Sigmoid colon (tissue), 7 donors: ENCODE results near the gene NAB2. TPM values are rescaled to one million over a fixed set of nuclear protein-coding genes. Genes with fewer than 3 reads are reported as not detected.

ENCODE experiments used
- DNase-seq: peaks from one replicate; pipeline ENCODE4 v3.0.0-alpha.2; 2019
- H3K27ac ChIP-seq, 4 donors: fragments of 200-600 bp; sonication (generic); one replicate each; pipeline ENCODE4 v1.5.1; 2016 to 2019; ENCODE audit warnings: mild to moderate bottlenecking in 1 of 4
- H3K27me3 ChIP-seq, 3 donors: fragments of 200-600 bp; sonication (generic); one replicate each; pipeline ENCODE4 v1.5.1; 2019; ENCODE audit warnings: mild to moderate bottlenecking in 1 of 3
- H3K36me3 ChIP-seq, 4 donors: fragments of 200-600 bp; sonication (generic); one replicate each; pipeline ENCODE4 v1.5.1; 2016 to 2019
- H3K4me1 ChIP-seq, 4 donors: fragments of 200-600 bp; sonication (generic); one replicate each; pipeline ENCODE4 v1.5.1; 2017 to 2019
- H3K4me3 ChIP-seq, 4 donors: fragments of 200-600 bp; sonication (generic); one replicate each; pipeline ENCODE4 v1.5.1; 2017 to 2019; ENCODE audit warnings: mild to moderate bottlenecking in 2 of 4, moderate library complexity in 1 of 4
- H3K9me3 ChIP-seq, 4 donors: fragments of 200-600 bp in 3 of 4; sonication (generic) in 3 of 4; one replicate each; pipeline versions ENCODE4 v1.5.1 to v1.6.1; 2013 to 2019
- EP300 ChIP-seq, 4 donors: sonication (generic); formaldehyde crosslinking; IDR thresholded peaks; one replicate each; pipeline ENCODE4 v1.6.1; 2017; ENCODE audit warnings: antibody characterized with exemption in 4 of 4
- POLR2A ChIP-seq, 2 donors: fragments of 450-650 bp; IDR thresholded peaks; one replicate each; pipeline ENCODE4 v1.6.1; 2016; ENCODE audit warnings: antibody characterized with exemption in 2 of 2, mild to moderate bottlenecking in 2 of 2, moderate library complexity in 2 of 2
- POLR2AphosphoS5 ChIP-seq, 4 donors: sonication (generic); formaldehyde crosslinking; IDR thresholded peaks; one replicate each; pipeline ENCODE4 v1.6.1; 2017; ENCODE audit warnings: antibody characterized with exemption in 4 of 4
- WGBS, 2 donors: extraction: QIAGEN DNeasy Blood & Tissue Kit; methylation state at CpG; one replicate each; pipeline ENCODE4 v1.1.7; 2013; 5-methylcytosine and 5-hydroxymethylcytosine counted together
- intact Hi-C: fragments of 100-400 bp; cut with DNase I; formaldehyde crosslinking; loops from one replicate; pipeline ENCODE4 v1.15.1; 2023
- polyA plus RNA-seq, 3 donors: library from polyadenylated mRNA; stranded (reverse); fragments of 200-250 nt; gene quantifications; one replicate each; pipeline ENCODE4 v1.2.3, GENCODE V29; 2013
- total RNA-seq, 4 donors: library from RNA; depleted of rRNA; stranded (reverse); fragments of >200 nt; gene quantifications; one replicate each; pipeline ENCODE4 v1.1.0, GENCODE V29; 2016
- TF ChIP-seq, protein P1 (sequence below), 4 experiments: fragments of 450-650 bp in 3 of 4; fragments of 200-600 bp in 1 of 4; IDR thresholded peaks; one replicate each; pipeline ENCODE4 v1.5.1; 2016 to 2019; ENCODE audit warnings: antibody characterized with exemption in 4 of 4, mild to moderate bottlenecking in 3 of 4, moderate library complexity in 2 of 4
- donor health status: healthy with polysubstance abuse.
- donor health status: Bipolar disorder and iron deficiency.
- donor health status: healthy.

Gene NAB2
- total and polyA plus RNA-seq, 7 donors, result 2.5 to 28.9 (median 24.8) TPM

DNA sequence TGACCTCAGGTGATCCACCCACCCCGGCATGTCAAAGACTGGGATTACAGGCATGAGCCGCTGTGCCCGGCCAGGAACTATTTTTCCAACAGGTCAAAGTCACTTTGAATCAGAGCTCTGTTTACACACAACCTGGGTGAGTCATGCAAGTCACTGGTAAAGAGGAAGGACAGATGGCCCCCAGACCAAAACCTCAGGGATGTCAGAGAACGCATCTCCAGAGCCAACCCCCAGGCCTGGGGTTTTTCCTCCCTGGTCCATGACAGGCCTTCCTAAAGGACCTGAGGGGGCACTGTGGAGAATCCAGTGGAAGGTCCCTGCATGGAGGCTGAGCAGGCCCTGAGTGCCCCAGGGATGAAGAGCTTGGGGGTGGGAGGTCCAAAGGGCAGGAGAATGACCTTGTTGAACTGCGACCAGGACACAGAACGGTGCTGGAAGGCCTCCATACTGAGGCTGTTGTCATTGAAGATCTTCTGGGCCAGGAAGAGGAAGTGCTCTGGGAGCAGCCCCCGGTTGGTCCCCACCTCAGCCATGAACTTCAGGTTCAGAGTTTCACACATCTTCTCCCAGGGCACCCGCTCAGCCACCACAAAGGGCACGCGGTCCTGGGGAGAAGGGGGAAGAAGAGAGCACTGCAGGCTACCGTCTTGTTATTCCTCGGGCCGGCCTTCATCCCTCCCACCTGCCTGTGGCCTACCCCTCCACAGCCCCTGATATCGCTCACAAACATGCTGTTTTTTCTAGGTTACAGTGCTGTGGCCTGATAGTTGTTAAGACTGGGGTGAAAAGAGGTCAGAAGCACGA lies 13.2 kb downstream of the NAB2 start:
- TF ChIP-seq POLR2A (IDR thresholded peaks at IDR 0.05) (no peak), POLR2AphosphoS5 (IDR thresholded peaks at IDR 0.05) (peak in 1 of 4 donors; percentile 9), EP300 (IDR thresholded peaks at IDR 0.05) (no peak)
- TF ChIP-seq, protein P1, sequence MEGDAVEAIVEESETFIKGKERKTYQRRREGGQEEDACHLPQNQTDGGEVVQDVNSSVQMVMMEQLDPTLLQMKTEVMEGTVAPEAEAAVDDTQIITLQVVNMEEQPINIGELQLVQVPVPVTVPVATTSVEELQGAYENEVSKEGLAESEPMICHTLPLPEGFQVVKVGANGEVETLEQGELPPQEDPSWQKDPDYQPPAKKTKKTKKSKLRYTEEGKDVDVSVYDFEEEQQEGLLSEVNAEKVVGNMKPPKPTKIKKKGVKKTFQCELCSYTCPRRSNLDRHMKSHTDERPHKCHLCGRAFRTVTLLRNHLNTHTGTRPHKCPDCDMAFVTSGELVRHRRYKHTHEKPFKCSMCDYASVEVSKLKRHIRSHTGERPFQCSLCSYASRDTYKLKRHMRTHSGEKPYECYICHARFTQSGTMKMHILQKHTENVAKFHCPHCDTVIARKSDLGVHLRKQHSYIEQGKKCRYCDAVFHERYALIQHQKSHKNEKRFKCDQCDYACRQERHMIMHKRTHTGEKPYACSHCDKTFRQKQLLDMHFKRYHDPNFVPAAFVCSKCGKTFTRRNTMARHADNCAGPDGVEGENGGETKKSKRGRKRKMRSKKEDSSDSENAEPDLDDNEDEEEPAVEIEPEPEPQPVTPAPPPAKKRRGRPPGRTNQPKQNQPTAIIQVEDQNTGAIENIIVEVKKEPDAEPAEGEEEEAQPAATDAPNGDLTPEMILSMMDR (IDR thresholded peaks at IDR 0.05), result no peak
- no peaks in the 10 kb centered on the region for H3K27me3 ChIP-seq
- no peaks in the 10 kb centered on the region for H3K9me3 ChIP-seq
- H3K4me1 ChIP-seq, result peaks cover 0 to 17% (median 13%) of the 10 kb centered on the region in 4 donors
- 54 to 64% methylated on average over 15 of the region's 15 CpGs for WGBS, 2 donors
- H3K36me3 ChIP-seq, result peaks cover 27 to 92% (median 51%) of the 10 kb centered on the region in 4 donors
- H3K4me3 ChIP-seq, result no peak overlapping the region
- H3K27ac ChIP-seq, result peak overlapping the region in 3 of 4 donors; percentile 30 to 49 (median 33)
- intact Hi-C loops, result no loop called here
- DNase-seq, result no peak

DNA sequence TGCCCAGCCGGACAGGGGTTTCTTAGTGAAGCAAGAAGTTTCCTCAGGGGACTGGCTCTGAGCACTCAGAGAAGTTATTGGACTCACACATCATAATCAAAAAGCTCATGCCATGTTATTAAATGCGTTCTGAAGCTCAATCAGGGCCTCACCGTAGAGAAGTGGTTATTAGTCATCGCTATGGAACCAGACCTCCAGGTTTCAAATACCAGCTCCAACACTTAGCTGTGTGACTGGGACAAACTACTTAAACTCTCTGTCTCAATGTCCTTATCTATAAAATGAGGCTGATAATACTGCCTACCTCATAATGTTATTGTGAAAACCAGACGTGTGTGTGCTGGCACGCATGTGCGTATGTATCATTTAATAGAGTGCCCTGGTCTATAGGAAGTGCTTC lies 14.9 kb downstream of the NAB2 start:
- Histone ChIP-seq H3K9me3 (no peaks in the 10 kb centered on the region), H3K27ac (no peak overlapping the region), H3K4me1 (peaks cover 0 to 35% (median 30%) of the 10 kb centered on the region in 4 donors), H3K27me3 (no peaks in the 10 kb centered on the region), H3K36me3 (peaks cover 28 to 84% (median 43%) of the 10 kb centered on the region in 4 donors), H3K4me3 (no peak overlapping the region)
- DNase-seq, result no peak
- 91 to 93% methylated on average over 7 of the region's 7 CpGs for WGBS, 2 donors
- intact Hi-C loops, result no loop called here
- TF ChIP-seq POLR2A (IDR thresholded peaks at IDR 0.05), result no peak
- no peak for TF ChIP-seq EP300 (IDR thresholded peaks at IDR 0.05)
- TF ChIP-seq, protein P1 (IDR thresholded peaks at IDR 0.05), result no peak
- no peak for TF ChIP-seq POLR2AphosphoS5 (IDR thresholded peaks at IDR 0.05)

DNA sequence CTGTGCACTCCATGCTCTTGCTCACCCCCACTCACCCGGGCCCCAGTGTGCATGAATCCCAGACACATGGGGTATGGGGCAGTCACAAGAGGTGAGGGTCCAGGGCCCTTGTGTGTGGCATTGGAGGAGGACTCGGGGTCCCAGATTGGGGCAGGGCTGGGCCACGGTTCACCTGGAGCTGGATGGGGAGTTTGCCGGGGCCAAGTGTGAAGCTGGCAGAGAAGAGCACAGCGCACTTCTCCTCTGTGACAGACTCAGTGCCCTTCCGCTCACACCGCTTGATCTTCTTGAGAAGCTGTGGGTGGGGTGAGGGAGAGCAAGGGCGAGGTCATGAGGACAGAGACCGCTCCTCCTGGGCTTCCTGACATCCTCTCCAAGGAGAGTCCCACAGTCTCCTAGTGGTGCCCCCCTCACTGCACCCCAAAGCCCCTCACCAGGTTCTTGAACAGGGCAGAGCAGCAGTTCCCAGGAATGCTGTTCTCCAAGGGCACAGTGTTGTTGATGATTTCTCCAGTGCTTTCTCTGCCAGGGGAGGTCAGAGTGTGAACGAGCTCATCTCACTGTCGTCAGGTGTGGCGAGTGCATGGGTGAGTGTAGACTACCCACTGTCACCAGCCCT lies 15.5 kb downstream of the NAB2 start:
- Histone ChIP-seq H3K27ac (no peak overlapping the region), H3K9me3 (no peaks in the 10 kb centered on the region), H3K36me3 (peaks cover 24 to 79% (median 38%) of the 10 kb centered on the region in 4 donors), H3K27me3 (no peaks in the 10 kb centered on the region), H3K4me1 (peaks cover 0 to 40% (median 36%) of the 10 kb centered on the region in 4 donors), H3K4me3 (no peak overlapping the region)
- TF ChIP-seq, protein P1 (IDR thresholded peaks at IDR 0.05), result no peak
- intact Hi-C loops, result no loop called here
- no peak for DNase-seq
- WGBS, 2 donors, result 95 to 97% methylated on average over 12 of the region's 12 CpGs

DNA sequence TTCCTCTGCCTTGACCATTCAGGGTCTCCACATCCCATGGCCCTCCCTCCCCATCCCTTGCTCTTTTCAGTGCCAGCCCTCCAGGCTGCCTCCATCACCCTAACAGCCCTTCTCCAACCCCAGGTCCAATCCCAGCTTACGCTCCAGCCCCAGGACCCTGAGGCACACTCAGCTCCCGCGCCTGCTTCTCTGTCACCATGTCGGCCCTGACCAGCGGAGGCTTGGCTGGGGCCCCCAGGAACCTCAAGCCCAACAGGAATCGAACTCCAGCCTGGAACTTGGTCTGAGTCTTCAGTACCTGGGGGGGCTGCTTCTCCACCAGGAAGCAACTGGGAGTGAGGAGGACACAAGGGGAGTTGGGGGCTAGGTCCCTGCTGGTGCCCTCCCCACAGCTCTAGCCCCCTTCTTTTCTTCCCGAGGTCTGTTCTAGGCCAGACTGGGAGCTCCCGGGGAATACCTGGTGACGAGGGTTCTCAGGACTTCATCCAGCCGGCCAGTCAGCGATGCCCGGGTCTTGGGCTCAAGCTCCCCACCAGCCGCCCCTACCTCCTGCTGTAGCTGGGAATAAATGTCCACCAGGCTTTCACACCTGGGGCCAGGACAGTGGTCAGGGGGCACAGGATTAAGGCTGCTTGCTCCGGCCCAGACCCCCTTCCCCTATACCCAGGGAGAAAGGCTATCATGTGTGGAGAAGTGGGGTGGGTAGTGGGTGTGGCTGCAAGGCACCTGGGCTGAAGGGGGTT lies 16.3 kb downstream of the NAB2 start:
- no peak for TF ChIP-seq POLR2A (IDR thresholded peaks at IDR 0.05)
- TF ChIP-seq EP300 (IDR thresholded peaks at IDR 0.05), result no peak
- TF ChIP-seq, protein P1 (IDR thresholded peaks at IDR 0.05), result no peak
- no peak for TF ChIP-seq POLR2AphosphoS5 (IDR thresholded peaks at IDR 0.05)
- H3K9me3 ChIP-seq, result no peaks in the 10 kb centered on the region
- no peak overlapping the region for H3K4me3 ChIP-seq
- WGBS, 2 donors, result 94 to 96% methylated on average over 14 of the region's 14 CpGs
- no peaks in the 10 kb centered on the region for H3K27me3 ChIP-seq
- H3K36me3 ChIP-seq, result peaks cover 18 to 71% (median 31%) of the 10 kb centered on the region in 4 donors
- intact Hi-C loops, result no loop called here
- peak overlapping the region in 1 of 4 donors; percentile 1 for H3K27ac ChIP-seq
- H3K4me1 ChIP-seq, result peaks cover 0 to 47% (median 43%) of the 10 kb centered on the region in 4 donors
- no peak for DNase-seq
